Activated CD4-positive, CD25-positive, alpha-beta regulatory T cell treated with anti-CD3 and anti-CD28 coated beads, Interleukin-2, amount 50 U/mL, for 72 hours (primary cell): ENCODE data around the gene NUDT8.

Experiments
- DNase-seq: peaks from one replicate; pipeline ENCODE4 v3.0.0; 2021

NUDT8 gene

GRCh38 chr11:67586568-67587250 lies 43.0 kb downstream of the NUDT8 start:
- DNase-seq: no peak

- no peak for DNase-seq
Observed at GRCh38 chr11:67585911-67586310, 43.8 kb downstream of the NUDT8 start.

DNA sequence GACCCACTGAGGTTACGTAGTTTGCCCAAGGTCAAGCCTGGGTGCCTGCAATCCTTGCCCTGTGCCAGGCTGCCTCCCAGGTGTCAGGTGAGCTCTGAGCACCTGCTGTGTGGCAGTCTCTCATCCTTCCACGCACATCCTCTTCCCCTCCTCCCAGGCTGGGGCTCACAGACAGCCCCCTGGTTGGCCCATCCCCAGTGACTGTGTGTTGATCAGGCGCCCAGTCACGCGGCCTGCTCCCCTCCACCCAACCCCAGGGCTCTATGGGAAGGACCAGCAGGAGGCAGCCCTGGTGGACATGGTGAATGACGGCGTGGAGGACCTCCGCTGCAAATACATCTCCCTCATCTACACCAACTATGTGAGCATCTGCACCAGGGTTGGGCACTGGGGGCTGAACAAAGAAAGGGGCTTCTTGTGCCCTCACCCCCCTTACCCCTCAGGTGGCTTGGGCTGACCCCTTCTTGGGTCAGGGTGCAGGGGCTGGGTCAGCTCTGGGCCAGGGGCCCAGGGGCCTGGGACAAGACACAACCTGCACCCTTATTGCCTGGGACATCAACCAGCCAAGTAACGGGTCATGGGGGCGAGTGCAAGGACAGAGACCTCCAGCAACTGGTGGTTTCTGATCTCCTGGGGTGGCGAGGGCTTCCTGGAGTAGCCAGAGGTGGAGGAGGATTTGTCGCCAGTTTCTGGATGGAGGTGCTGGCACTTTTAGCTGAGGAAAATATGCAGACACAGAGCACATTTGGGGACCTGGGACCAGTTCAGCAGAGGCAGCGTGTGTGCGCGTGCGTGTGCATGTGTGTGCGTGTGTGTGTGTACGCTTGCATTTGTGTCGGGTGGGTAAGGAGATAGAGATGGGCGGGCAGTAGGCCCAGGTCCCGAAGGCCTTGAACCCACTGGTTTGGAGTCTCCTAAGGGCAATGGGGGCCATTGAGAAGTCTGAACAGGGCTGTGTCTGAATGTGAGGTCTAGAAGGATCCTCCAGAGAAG lies 44.6 kb downstream of the NUDT8 start:
- no peak for DNase-seq

DNA sequence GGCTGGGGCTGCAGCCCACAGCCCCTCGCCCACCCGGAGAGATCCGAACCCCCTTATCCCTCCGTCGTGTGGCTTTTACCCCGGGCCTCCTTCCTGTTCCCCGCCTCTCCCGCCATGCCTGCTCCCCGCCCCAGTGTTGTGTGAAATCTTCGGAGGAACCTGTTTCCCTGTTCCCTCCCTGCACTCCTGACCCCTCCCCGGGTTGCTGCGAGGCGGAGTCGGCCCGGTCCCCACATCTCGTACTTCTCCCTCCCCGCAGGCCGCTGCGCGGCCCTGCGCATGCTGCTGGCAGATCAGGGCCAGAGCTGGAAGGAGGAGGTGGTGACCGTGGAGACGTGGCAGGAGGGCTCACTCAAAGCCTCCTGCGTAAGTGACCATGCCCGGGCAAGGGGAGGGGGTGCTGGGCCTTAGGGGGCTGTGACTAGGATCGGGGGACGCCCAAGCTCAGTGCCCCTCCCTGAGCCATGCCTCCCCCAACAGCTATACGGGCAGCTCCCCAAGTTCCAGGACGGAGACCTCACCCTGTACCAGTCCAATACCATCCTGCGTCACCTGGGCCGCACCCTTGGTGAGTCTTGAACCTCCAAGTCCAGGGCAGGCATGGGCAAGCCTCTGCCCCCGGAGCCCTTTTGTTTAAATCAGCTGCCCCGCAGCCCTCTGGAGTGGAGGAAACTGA lies 45.4 kb downstream of the NUDT8 start:
- peak; percentile 45 for DNase-seq

DNA sequence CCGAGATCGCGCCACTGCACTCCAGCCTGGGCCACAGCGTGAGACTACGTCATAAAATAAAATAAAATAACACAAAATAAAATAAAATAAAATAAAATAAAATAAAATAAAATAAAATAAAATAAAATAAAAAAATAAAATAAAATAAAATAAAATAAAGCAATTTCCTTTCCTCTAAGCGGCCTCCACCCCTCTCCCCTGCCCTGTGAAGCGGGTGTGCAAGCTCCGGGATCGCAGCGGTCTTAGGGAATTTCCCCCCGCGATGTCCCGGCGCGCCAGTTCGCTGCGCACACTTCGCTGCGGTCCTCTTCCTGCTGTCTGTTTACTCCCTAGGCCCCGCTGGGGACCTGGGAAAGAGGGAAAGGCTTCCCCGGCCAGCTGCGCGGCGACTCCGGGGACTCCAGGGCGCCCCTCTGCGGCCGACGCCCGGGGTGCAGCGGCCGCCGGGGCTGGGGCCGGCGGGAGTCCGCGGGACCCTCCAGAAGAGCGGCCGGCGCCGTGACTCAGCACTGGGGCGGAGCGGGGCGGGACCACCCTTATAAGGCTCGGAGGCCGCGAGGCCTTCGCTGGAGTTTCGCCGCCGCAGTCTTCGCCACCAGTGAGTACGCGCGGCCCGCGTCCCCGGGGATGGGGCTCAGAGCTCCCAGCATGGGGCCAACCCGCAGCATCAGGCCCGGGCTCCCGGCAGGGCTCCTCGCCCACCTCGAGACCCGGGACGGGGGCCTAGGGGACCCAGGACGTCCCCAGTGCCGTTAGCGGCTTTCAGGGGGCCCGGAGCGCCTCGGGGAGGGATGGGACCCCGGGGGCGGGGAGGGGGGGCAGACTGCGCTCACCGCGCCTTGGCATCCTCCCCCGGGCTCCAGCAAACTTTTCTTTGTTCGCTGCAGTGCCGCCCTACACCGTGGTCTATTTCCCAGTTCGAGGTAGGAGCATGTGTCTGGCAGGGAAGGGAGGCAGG lies 46.2 kb downstream of the NUDT8 start, which contains the start of gene GSTP1:
GSTP1 (plus strand) TSS at position 566 of the 958 bp plus-strand sequence; CDS start at position 598, 32 bp downstream.
- peak; percentile 83 for DNase-seq

DNA sequence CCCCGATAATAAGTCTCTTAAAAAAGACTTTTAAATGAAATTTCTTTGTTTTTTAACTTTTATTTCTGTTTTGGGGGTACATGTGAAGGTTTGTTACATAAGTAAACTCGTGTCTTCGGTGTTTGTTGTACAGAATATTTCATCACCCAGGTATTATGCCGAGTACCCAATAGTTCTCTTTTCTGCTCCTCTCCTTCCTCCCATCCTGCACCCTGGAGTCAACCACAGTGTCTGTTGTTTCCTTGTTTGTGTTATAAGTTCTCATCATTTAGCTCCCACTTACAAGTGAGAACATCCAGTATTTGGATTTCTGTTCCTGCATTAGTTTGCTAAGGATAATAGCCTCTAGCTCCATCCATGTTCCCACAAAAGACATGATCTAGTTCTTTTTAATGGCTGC lies 47.7 kb downstream of the NUDT8 start:
- no peak for DNase-seq

DNA sequence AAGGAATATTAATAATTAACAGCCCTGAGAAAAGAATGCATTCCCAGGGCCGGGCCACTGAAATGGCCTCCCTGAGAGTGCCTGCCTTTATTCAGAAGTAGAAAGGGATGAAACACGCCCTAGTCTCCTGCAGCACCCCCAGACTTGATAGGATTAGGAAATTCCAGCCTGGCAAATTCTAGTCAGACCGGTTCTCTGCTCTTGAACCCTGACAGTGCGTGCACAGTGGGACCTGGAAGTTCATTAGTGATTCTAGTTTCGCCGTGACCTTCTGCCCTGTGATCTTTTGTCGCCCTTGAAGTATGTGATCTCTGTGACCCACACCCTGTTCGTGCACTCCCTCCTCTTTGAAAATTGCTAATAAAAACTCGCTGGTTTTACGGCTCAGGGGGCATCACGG lies 48.3 kb downstream of the NUDT8 start:
- DNase-seq: no peak

DNA sequence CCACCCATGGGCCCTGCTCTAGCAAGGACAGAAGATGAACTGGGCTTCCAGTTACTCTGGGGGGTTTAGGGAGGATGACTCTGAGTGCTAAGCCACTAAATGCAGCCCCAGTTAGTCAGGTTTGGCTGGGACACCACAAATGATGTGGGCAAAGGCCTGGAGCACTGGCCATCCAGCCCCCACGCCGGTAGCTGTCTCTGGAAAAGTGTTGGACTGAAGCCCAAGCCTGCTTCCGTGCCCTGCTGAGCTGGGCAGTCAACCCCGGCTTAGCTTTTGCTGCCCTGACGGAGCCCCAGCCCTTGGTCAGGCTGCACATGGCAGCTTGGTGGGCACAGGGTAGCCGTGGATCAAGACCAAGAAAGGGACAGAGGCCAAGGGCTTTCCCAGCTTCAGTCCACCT lies 51.8 kb downstream of the NUDT8 start:
- DNase-seq: no peak
